HEK293 (cell line): ENCODE data around the gene AGO4.

ENCODE experiments used
- CTCF ChIA-PET: fragments of 350-600 bp; formaldehyde crosslinking; extraction: SDS; loops from one replicate; lab custom pipeline; 2021; ENCODE audit warnings: antibody characterized with exemption; lab: Yijun Ruan, JAX
- POLR2A ChIA-PET: fragments of 300-600 bp; formaldehyde crosslinking; extraction: SDS; loops from one replicate; lab custom pipeline; 2020; ENCODE audit warnings: antibody characterized with exemption, inconsistent platforms; lab: Yijun Ruan, JAX
- H3K27ac ChIP-seq: fragments of 200-500 bp; sonication (Bioruptor generic); 2 replicates; pipeline ENCODE4 v1.5.1; 2014; ENCODE audit warnings: low read depth, low read length, control low read depth, inconsistent platforms; ENCODE audit errors: extremely low read depth
- H3K36me3 ChIP-seq, 2 experiments: fragments of 200-500 bp in 1 of 2; sonication (Bioruptor generic) in 1 of 2; 1 replicate in 1 of 2; 2 replicates in 1 of 2; pipeline ENCODE4 v1.5.1; 2014 to 2017; ENCODE audit warnings: inconsistent platforms in 2 of 2, low read length in 2 of 2; ENCODE audit not compliant: control insufficient read depth in 2 of 2, insufficient read depth in 1 of 2
- H3K4me1 ChIP-seq: fragments of 200-500 bp; sonication (Bioruptor generic); 2 replicates; pipeline ENCODE4 v1.5.1; 2014; ENCODE audit warnings: mild to moderate bottlenecking, low read length, inconsistent platforms; ENCODE audit not compliant: control insufficient read depth, insufficient read depth
- H3K4me3 ChIP-seq: 2 replicates; pipeline ENCODE4 v1.5.1; 2011; ENCODE audit warnings: low read depth, mild to moderate bottlenecking, control low read depth, low read length, moderate library complexity
- H3K9me3 ChIP-seq: fragments of 200-500 bp; sonication (Bioruptor generic); 2 replicates; pipeline ENCODE4 v1.5.1; 2014; ENCODE audit warnings: low read depth, low read length, inconsistent platforms; ENCODE audit not compliant: control insufficient read depth, insufficient read depth
- BCL11A ChIP-seq: fragments of 450-650 bp; formaldehyde crosslinking; IDR thresholded peaks from 2 replicates; pipeline ENCODE4 v1.5.1; 2016; ENCODE audit warnings: low read depth, missing biosample characterization, missing genetic modification characterization
- CTCF ChIP-seq: fragments of 450-650 bp; formaldehyde crosslinking; IDR thresholded peaks from 2 replicates; pipeline ENCODE4 v1.5.1; 2016; ENCODE audit warnings: missing biosample characterization, missing genetic modification characterization
- HOXD13 ChIP-seq: sonication (generic); formaldehyde crosslinking; IDR thresholded peaks from 2 replicates; pipeline ENCODE4 v1.8.0; 2022; ENCODE audit warnings: missing genetic modification reagents, borderline replicate concordance
- PRDM2 ChIP-seq: fragments of 450-650 bp; formaldehyde crosslinking; IDR thresholded peaks from 2 replicates; pipeline ENCODE4 v1.5.1; 2016; ENCODE audit warnings: missing biosample characterization, missing genetic modification characterization, borderline replicate concordance
- PRDM4 ChIP-seq: fragments of 450-650 bp; formaldehyde crosslinking; IDR thresholded peaks from 2 replicates; pipeline ENCODE4 v1.5.1; 2017; ENCODE audit warnings: missing biosample characterization, missing genetic modification characterization
- TCF7L2 ChIP-seq: IDR thresholded peaks from 2 replicates; pipeline ENCODE4 v1.6.1; 2011; ENCODE audit warnings: low read depth, mild to moderate bottlenecking, inconsistent platforms, low read length, moderate library complexity, borderline replicate concordance
- ZBTB44 ChIP-seq: fragments of 450-650 bp; IDR thresholded peaks from 2 replicates; pipeline ENCODE4 v1.5.1; 2018; ENCODE audit warnings: missing biosample characterization, mild to moderate bottlenecking, missing genetic modification characterization
- ZNF132 ChIP-seq: fragments of 450-650 bp; formaldehyde crosslinking; IDR thresholded peaks from 2 replicates; pipeline ENCODE4 v1.5.1; 2017; ENCODE audit warnings: missing biosample characterization, missing genetic modification characterization, borderline replicate concordance
- ZNF202 ChIP-seq: fragments of 450-650 bp; formaldehyde crosslinking; IDR thresholded peaks from 2 replicates; pipeline ENCODE4 v1.5.1; 2016; ENCODE audit warnings: missing biosample characterization, missing genetic modification characterization, borderline replicate concordance
- ZNF239 ChIP-seq: fragments of 450-650 bp; formaldehyde crosslinking; IDR thresholded peaks from 2 replicates; pipeline ENCODE4 v1.5.1; 2016; ENCODE audit warnings: missing biosample characterization, missing genetic modification characterization
- ZNF350 ChIP-seq: fragments of 450-650 bp; formaldehyde crosslinking; IDR thresholded peaks from 2 replicates; pipeline ENCODE4 v1.5.0; 2017; ENCODE audit warnings: missing biosample characterization, mild to moderate bottlenecking, missing genetic modification characterization
- ZNF354C ChIP-seq: fragments of 450-650 bp; formaldehyde crosslinking; IDR thresholded peaks from 2 replicates; pipeline ENCODE4 v1.5.1; 2016; ENCODE audit warnings: missing biosample characterization, missing genetic modification characterization, low read depth, borderline replicate concordance
- ZNF362 ChIP-seq: fragments of 450-650 bp; formaldehyde crosslinking; IDR thresholded peaks from 2 replicates; pipeline ENCODE4 v1.5.1; 2016; ENCODE audit warnings: missing biosample characterization, missing genetic modification characterization
- ZNF433 ChIP-seq: fragments of 450-650 bp; formaldehyde crosslinking; IDR thresholded peaks from 2 replicates; pipeline ENCODE4 v1.5.1; 2016; ENCODE audit warnings: missing biosample characterization, missing genetic modification characterization, low read depth
- ZNF530 ChIP-seq: fragments of 450-650 bp; formaldehyde crosslinking; IDR thresholded peaks from 2 replicates; pipeline ENCODE4 v1.5.1; 2016; ENCODE audit warnings: low read depth, missing biosample characterization, missing genetic modification characterization
- ZNF580 ChIP-seq: fragments of 450-650 bp; formaldehyde crosslinking; IDR thresholded peaks from 2 replicates; pipeline ENCODE4 v1.5.1; 2016; ENCODE audit warnings: missing biosample characterization, missing genetic modification characterization
- ZNF596 ChIP-seq: fragments of 450-650 bp; IDR thresholded peaks from 2 replicates; pipeline ENCODE4 v1.5.0; 2018; ENCODE audit warnings: missing biosample characterization, mild to moderate bottlenecking, missing genetic modification characterization, moderate library complexity
- ZNF600 ChIP-seq: fragments of 450-650 bp; formaldehyde crosslinking; IDR thresholded peaks from 2 replicates; pipeline ENCODE4 v1.5.1; 2016; ENCODE audit warnings: missing biosample characterization, missing genetic modification characterization
- ZNF658 ChIP-seq: fragments of 450-650 bp; formaldehyde crosslinking; IDR thresholded peaks from 2 replicates; pipeline ENCODE4; 2016; ENCODE audit warnings: missing biosample characterization, missing genetic modification characterization
- ZNF664 ChIP-seq: fragments of 450-650 bp; formaldehyde crosslinking; IDR thresholded peaks from 2 replicates; pipeline ENCODE4 v1.5.1; 2016; ENCODE audit warnings: missing biosample characterization, missing genetic modification characterization
- ZNF768 ChIP-seq: fragments of 450-650 bp; formaldehyde crosslinking; IDR thresholded peaks from 2 replicates; pipeline ENCODE4 v1.5.1; 2018; ENCODE audit warnings: missing biosample characterization, mild to moderate bottlenecking, missing genetic modification characterization
- ZSCAN5A ChIP-seq: fragments of 450-650 bp; formaldehyde crosslinking; IDR thresholded peaks from 2 replicates; pipeline ENCODE4 v1.5.1; 2016; ENCODE audit warnings: missing biosample characterization, missing genetic modification characterization

The AGO4 gene

GRCh38 chr1:35850716-35851115, 42.9 kb downstream of the AGO4 start:
- ChIA-PET CTCF (interaction anchor here (0.6 kb wide), 1 partner anchor 37 kb away, joined by 3 read pairs; no protein-coding TSS in a partner anchor), POLR2A (no interaction called here)
- no peaks in the 10 kb centered on the region for H3K9me3 ChIP-seq
- peaks cover 8 to 68% of the 10 kb centered on the region in 2 experiments; a peak in 2 of 3 replicates for H3K36me3 ChIP-seq
- H3K4me3 ChIP-seq: no peak overlapping the region
- no peaks in the 10 kb centered on the region for H3K4me1 ChIP-seq
- H3K27ac ChIP-seq: no peak overlapping the region
- TF ChIP-seq ZNF596 (tag by site-specific recombination) (no peak), ZNF664 (no peak), PRDM2 (no peak), ZNF433 (tag by site-specific recombination) (no peak), ZNF239 (tag by site-specific recombination) (no peak), ZNF768 (tag by site-specific recombination) (no peak), TCF7L2 (no peak), ZSCAN5A (tag by site-specific recombination) (no peak), PRDM4 (tag by site-specific recombination) (no peak), ZNF580 (no peak), ZNF132 (no peak), ZNF530 (tag by site-specific recombination) (no peak), ZBTB44 (tag by site-specific recombination) (no peak), CTCF (tag by site-specific recombination) (no peak), ZNF202 (no peak), ZNF362 (tag by site-specific recombination) (peak; percentile 61; the same call in 1 of the 2 replicates), BCL11A (tag by site-specific recombination) (no peak), ZNF350 (tag by site-specific recombination) (no peak), ZNF354C (no peak), ZNF658 (no peak), ZNF600 (tag by site-specific recombination) (peak; percentile 63), HOXD13 (CRISPR knock-in tag) (no peak)
